Measurements from ENCODE around the gene NCBP1. TPM values are rescaled to one million over a fixed set of nuclear protein-coding genes. Genes with fewer than 3 reads are reported as not detected.

Gene NCBP1
- total and polyA plus RNA-seq, 5 donors from 2014 or later, result 18.0 to 47.4 (median 23.9) TPM

GRCh38 chr9:97596906-97597305, 36.7 kb upstream of the NCBP1 start:
- Histone ChIP-seq H3K27ac (ENCODE audit: insufficient read depth, low read length, poor library complexity, severe bottlenecking) (no peak overlapping the region), H3K4me1 (ENCODE audit: control insufficient read depth, insufficient read depth, low read length, poor library complexity, severe bottlenecking) (peaks cover 3% of the 10 kb centered on the region), H3K27me3 (ENCODE audit: control insufficient read depth, insufficient read depth, low read length) (no peaks in the 10 kb centered on the region), H3K36me3 (ENCODE audit: control insufficient read depth, insufficient read depth, low read length) (peaks cover 19% of the 10 kb centered on the region), H3K4me3 (ENCODE audit: low read depth, low read length) (no peak overlapping the region), H3K9me3 (ENCODE audit: control insufficient read depth in 2 of 2, low read length in 2 of 2) (no peaks in the 10 kb centered on the region)
- DNase-seq, result no peak
- Mint-ChIP-seq H3K9me3 (peaks cover 0 to 2% (median 0%) of the 10 kb centered on the region in 7 donors), H3K27ac (no peak overlapping the region), H3K4me3 (no peak overlapping the region), H3K36me3 (peaks cover 15% of the 10 kb centered on the region), H3K27me3 (no peaks in the 10 kb centered on the region), H3K4me1 (peaks cover 6 to 9% (median 7%) of the 10 kb centered on the region in 4 donors)
- no peak for ATAC-seq (ENCODE audit: low read depth in 2 of 2)

- H3K4me3 Mint-ChIP-seq, result peak overlapping the region in 3 of 4 donors; percentile 39 to 76 (median 48)
- H3K4me1 Mint-ChIP-seq, result peaks cover 6 to 8% (median 7%) of the 10 kb centered on the region in 4 donors
- H3K9me3 ChIP-seq (ENCODE audit: control insufficient read depth in 2 of 2, low read length in 2 of 2), result no peaks in the 10 kb centered on the region
- no peak overlapping the region for H3K27ac ChIP-seq (ENCODE audit: insufficient read depth, low read length, poor library complexity, severe bottlenecking)
- H3K27me3 Mint-ChIP-seq, result no peaks in the 10 kb centered on the region
- H3K36me3 ChIP-seq (ENCODE audit: control insufficient read depth, insufficient read depth, low read length), result peaks cover 36% of the 10 kb centered on the region
- H3K27me3 ChIP-seq (ENCODE audit: control insufficient read depth, insufficient read depth, low read length), result no peaks in the 10 kb centered on the region
- peak; percentile 46 to 89 (median 74) for DNase-seq
- peaks cover 0 to under 1% (median 0%) of the 10 kb centered on the region in 7 donors for H3K9me3 Mint-ChIP-seq
- peaks cover 3% of the 10 kb centered on the region for H3K4me1 ChIP-seq (ENCODE audit: control insufficient read depth, insufficient read depth, low read length, poor library complexity, severe bottlenecking)
- ATAC-seq (ENCODE audit: low read depth in 2 of 2), result peak; percentile 81 to 89
- H3K36me3 Mint-ChIP-seq, result peaks cover 25% of the 10 kb centered on the region
- peak overlapping the region in 1 of 3 donors; percentile 14 for H3K27ac Mint-ChIP-seq
- H3K4me3 ChIP-seq (ENCODE audit: low read depth, low read length), result peak overlapping the region; percentile 27
Measured at GRCh38 chr9:97598461-97599288, 34.9 kb upstream of the NCBP1 start.

DNA sequence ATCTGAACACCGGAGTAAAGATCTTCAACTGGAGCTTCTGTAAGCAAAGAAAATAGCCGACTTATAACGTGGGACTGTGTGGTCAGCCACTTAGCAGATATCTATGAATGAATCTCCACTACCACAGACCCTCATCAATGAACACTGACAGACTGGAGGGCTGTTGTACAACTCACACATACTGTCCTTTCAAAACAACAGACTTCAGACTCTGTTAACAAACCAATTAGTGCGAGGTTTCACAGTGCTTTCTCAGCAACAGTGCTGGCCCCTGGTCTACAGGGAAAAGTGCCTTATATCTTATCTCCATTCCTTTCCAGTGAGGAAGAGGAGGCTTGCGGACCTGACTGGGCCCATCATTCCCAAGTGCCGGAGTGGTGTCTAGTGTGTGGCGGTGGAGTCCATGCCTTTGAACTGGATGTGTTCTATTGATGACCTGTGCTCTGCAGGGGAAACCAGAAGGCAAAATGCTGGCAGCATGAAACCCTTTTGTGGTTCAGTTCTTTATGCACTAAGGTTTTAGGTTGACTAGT, 34.2 kb upstream of the NCBP1 start:
- no peak for ATAC-seq (ENCODE audit: low read depth in 2 of 2)
- H3K9me3 ChIP-seq (ENCODE audit: control insufficient read depth in 2 of 2, low read length in 2 of 2), result no peaks in the 10 kb centered on the region
- no peak for DNase-seq
- peaks cover 3% of the 10 kb centered on the region for H3K4me1 ChIP-seq (ENCODE audit: control insufficient read depth, insufficient read depth, low read length, poor library complexity, severe bottlenecking)
- no peak overlapping the region for H3K4me3 ChIP-seq (ENCODE audit: low read depth, low read length)
- Mint-ChIP-seq H3K27ac (peak overlapping the region in 1 of 3 donors; percentile 14), H3K9me3 (no peaks in the 10 kb centered on the region), H3K36me3 (peaks cover 25% of the 10 kb centered on the region), H3K27me3 (no peaks in the 10 kb centered on the region), H3K4me3 (no peak overlapping the region), H3K4me1 (peaks cover 6 to 8% (median 7%) of the 10 kb centered on the region in 4 donors)
- H3K27me3 ChIP-seq (ENCODE audit: control insufficient read depth, insufficient read depth, low read length), result no peaks in the 10 kb centered on the region
- no peak overlapping the region for H3K27ac ChIP-seq (ENCODE audit: insufficient read depth, low read length, poor library complexity, severe bottlenecking)
- H3K36me3 ChIP-seq (ENCODE audit: control insufficient read depth, insufficient read depth, low read length), result peaks cover 42% of the 10 kb centered on the region

DNA sequence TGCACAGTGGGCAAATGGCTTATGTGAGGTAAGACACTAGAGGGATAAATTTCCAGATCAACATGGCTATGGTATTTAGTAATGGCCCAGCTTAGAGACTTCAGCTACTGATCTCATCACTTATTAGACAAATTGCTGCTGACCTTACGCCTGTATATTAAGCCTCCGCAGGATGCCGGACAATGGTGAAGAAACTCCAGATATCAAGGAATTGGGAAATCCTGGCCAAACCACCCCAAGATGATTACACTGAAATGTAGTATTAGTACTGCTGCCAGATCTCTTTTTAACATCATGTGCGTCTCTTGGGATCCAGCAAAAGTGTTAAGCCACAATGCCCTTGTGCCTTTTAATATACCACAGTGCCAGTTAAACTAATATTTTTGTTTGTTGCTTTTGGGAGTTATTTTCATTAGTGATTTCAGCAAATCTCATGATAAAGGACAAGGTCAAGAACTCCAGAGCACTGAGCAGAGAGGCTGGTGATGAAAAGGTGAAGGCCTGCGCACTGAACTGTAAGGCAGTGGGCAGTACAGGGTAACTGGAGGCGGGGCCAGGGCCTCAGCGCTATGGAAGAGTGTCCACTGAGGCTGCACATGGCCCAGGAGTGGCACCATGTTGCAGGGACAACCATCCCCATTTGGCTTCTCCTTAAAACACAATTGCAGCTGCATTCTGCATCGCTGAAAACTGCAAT, 32.9 kb upstream of the NCBP1 start:
- no peak for ATAC-seq (ENCODE audit: low read depth in 2 of 2)
- Mint-ChIP-seq H3K27me3 (no peaks in the 10 kb centered on the region), H3K4me3 (no peak overlapping the region), H3K4me1 (peaks cover 6 to 8% (median 7%) of the 10 kb centered on the region in 4 donors), H3K27ac (no peak overlapping the region), H3K36me3 (peaks cover 36% of the 10 kb centered on the region), H3K9me3 (no peaks in the 10 kb centered on the region)
- peaks cover 3% of the 10 kb centered on the region for H3K4me1 ChIP-seq (ENCODE audit: control insufficient read depth, insufficient read depth, low read length, poor library complexity, severe bottlenecking)
- no peak overlapping the region for H3K27ac ChIP-seq (ENCODE audit: insufficient read depth, low read length, poor library complexity, severe bottlenecking)
- H3K36me3 ChIP-seq (ENCODE audit: control insufficient read depth, insufficient read depth, low read length), result peaks cover 55% of the 10 kb centered on the region
- no peaks in the 10 kb centered on the region for H3K27me3 ChIP-seq (ENCODE audit: control insufficient read depth, insufficient read depth, low read length)
- no peak overlapping the region for H3K4me3 ChIP-seq (ENCODE audit: low read depth, low read length)
- no peaks in the 10 kb centered on the region for H3K9me3 ChIP-seq (ENCODE audit: control insufficient read depth in 2 of 2, low read length in 2 of 2)
- DNase-seq, result no peak

DNA sequence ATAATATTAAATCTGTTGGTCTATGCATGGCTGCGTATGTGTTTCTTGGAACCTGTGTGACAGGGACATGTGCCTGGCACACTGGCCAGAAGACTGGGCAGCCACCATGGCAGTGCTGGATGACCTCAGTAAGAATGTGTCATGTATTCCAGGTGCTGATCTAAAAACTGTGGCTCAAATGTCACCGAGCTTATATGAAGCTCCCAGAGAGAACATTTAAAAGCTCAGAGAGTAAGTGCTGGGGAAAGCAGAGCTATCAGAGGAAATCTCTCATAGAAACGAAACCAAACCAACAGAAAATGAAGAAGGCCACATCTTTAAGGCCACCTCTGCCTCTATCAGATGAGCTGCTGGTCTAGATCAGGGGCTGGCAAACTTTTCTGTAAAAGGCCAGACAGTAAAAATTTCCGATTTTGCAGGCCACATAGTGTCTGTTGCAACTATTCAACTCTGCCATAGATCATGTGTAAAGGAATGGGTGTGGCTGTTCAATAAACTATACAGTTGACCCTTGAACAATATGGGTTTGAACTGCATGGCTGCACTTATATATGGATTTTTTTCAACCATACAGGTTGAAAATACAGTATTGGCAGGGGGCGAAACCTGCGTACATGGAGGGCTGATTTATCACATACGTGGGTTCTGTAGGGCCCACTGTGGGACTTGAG, 32.3 kb upstream of the NCBP1 start:
- Histone ChIP-seq H3K27ac (ENCODE audit: insufficient read depth, low read length, poor library complexity, severe bottlenecking) (no peak overlapping the region), H3K9me3 (ENCODE audit: control insufficient read depth in 2 of 2, low read length in 2 of 2) (no peaks in the 10 kb centered on the region), H3K36me3 (ENCODE audit: control insufficient read depth, insufficient read depth, low read length) (peaks cover 59% of the 10 kb centered on the region), H3K4me3 (ENCODE audit: low read depth, low read length) (no peak overlapping the region), H3K4me1 (ENCODE audit: control insufficient read depth, insufficient read depth, low read length, poor library complexity, severe bottlenecking) (peaks cover 3% of the 10 kb centered on the region), H3K27me3 (ENCODE audit: control insufficient read depth, insufficient read depth, low read length) (no peaks in the 10 kb centered on the region)
- Mint-ChIP-seq H3K36me3 (peaks cover 39% of the 10 kb centered on the region), H3K9me3 (no peaks in the 10 kb centered on the region), H3K4me1 (peaks cover 6 to 8% (median 7%) of the 10 kb centered on the region in 4 donors), H3K27ac (peak overlapping the region in 1 of 3 donors; percentile 61), H3K4me3 (no peak overlapping the region), H3K27me3 (no peaks in the 10 kb centered on the region)
- DNase-seq, result no peak
- no peak for ATAC-seq (ENCODE audit: low read depth in 2 of 2)

GRCh38 chr9:97602430-97602829, 31.2 kb upstream of the NCBP1 start:
- no peaks in the 10 kb centered on the region for H3K27me3 Mint-ChIP-seq
- Histone ChIP-seq H3K4me1 (ENCODE audit: control insufficient read depth, insufficient read depth, low read length, poor library complexity, severe bottlenecking) (peaks cover 3% of the 10 kb centered on the region), H3K4me3 (ENCODE audit: low read depth, low read length) (no peak overlapping the region), H3K27me3 (ENCODE audit: control insufficient read depth, insufficient read depth, low read length) (no peaks in the 10 kb centered on the region), H3K9me3 (ENCODE audit: control insufficient read depth in 2 of 2, low read length in 2 of 2) (no peaks in the 10 kb centered on the region), H3K36me3 (ENCODE audit: control insufficient read depth, insufficient read depth, low read length) (peaks cover 59% of the 10 kb centered on the region), H3K27ac (ENCODE audit: insufficient read depth, low read length, poor library complexity, severe bottlenecking) (no peak overlapping the region)
- ATAC-seq (ENCODE audit: low read depth in 2 of 2) (no peak), DNase-seq (no peak)
- H3K4me3 Mint-ChIP-seq, result no peak overlapping the region
- H3K36me3 Mint-ChIP-seq, result peaks cover 44% of the 10 kb centered on the region
- H3K27ac Mint-ChIP-seq, result peak overlapping the region in 1 of 3 donors; percentile 32
- no peaks in the 10 kb centered on the region for H3K9me3 Mint-ChIP-seq
- peaks cover 6 to 8% (median 7%) of the 10 kb centered on the region in 4 donors for H3K4me1 Mint-ChIP-seq

DNA sequence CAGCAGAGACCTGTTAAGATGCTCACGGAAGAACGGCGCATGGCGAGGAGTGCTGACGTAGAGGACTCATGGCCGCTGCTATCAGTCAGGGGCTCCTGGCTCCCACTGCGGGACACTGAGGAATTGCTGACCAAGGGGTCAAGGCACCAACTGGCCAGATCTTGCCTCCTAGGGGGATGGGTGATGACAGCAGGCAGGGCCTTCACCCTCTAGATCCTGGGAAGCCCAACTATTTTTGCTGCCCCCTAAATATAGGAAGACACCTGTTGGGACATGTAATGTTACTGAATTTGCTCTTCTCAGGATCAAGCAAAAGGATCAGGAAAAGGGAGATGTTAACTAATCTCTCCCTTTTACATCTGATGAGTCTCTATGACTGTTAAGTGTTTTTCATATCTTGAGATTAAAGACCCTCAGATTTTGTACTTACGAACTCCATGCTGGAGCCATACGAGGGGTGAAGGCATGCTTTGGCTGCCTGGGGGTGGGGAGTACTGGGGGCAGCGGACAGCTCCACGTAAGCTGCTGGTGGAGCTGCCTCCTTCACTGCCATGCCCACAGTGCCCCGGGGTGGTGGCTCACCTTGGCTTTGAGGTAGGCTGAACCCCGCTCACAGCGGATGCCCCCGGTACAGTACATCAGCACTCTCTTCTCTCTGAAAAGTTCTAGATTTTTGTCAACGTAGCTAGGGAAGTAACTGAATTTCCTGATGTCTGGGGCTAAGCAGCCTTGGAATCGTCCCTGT, 28.5 kb upstream of the NCBP1 start:
- Mint-ChIP-seq H3K27me3 (no peaks in the 10 kb centered on the region), H3K9me3 (no peaks in the 10 kb centered on the region), H3K36me3 (peaks cover 44% of the 10 kb centered on the region), H3K4me3 (no peak overlapping the region), H3K4me1 (no peaks in the 10 kb centered on the region), H3K27ac (peak overlapping the region in 2 of 3 donors; percentile 32 to 52)
- Histone ChIP-seq H3K36me3 (ENCODE audit: control insufficient read depth, insufficient read depth, low read length) (peaks cover 61% of the 10 kb centered on the region), H3K27ac (ENCODE audit: insufficient read depth, low read length, poor library complexity, severe bottlenecking) (no peak overlapping the region), H3K9me3 (ENCODE audit: control insufficient read depth in 2 of 2, low read length in 2 of 2) (no peaks in the 10 kb centered on the region), H3K27me3 (ENCODE audit: control insufficient read depth, insufficient read depth, low read length) (no peaks in the 10 kb centered on the region), H3K4me3 (ENCODE audit: low read depth, low read length) (no peak overlapping the region), H3K4me1 (ENCODE audit: control insufficient read depth, insufficient read depth, low read length, poor library complexity, severe bottlenecking) (no peaks in the 10 kb centered on the region)
- DNase-seq (no peak), ATAC-seq (ENCODE audit: low read depth in 2 of 2) (no peak)

All from CD4-positive, CD25-positive, alpha-beta regulatory T cell (primary cell).